OCI-LY1 (cell line): ENCODE results near the gene ARMCX2.

Source experiments
- H2AFZ ChIP-seq: fragments of 200-600 bp; sonication (generic), shearing (Covaris generic); 2 replicates; pipeline ENCODE4 v1.6.0; 2014; ENCODE audit warnings: antibody characterized with exemption, mild to moderate bottlenecking, low read length
- H3F3A ChIP-seq: fragments of 200-600 bp; sonication (generic), shearing (Covaris generic); 2 replicates; pipeline ENCODE4 v1.6.0; 2014; ENCODE audit warnings: mild to moderate bottlenecking, antibody characterized with exemption, low read length, moderate library complexity; ENCODE audit not compliant: insufficient read depth
- H3K27ac ChIP-seq: fragments of 200-600 bp; sonication (generic); 2 replicates; pipeline ENCODE4 v1.5.1; 2014; ENCODE audit warnings: low read length, mixed run types, mild to moderate bottlenecking, low read depth; ENCODE audit not compliant: poor library complexity, severe bottlenecking
- H3K27me3 ChIP-seq: fragments of 200-600 bp; sonication (generic); 2 replicates; pipeline ENCODE4 v1.6.0; 2014; ENCODE audit warnings: antibody characterized with exemption, mild to moderate bottlenecking, low read length, moderate library complexity; ENCODE audit not compliant: insufficient read depth
- H3K36me3 ChIP-seq: fragments of 200-600 bp; sonication (generic); 2 replicates; pipeline ENCODE4 v1.6.1; 2014; ENCODE audit warnings: mild to moderate bottlenecking, antibody characterized with exemption, low read length, moderate library complexity, mixed read lengths; ENCODE audit not compliant: insufficient read depth
- H3K4me1 ChIP-seq: fragments of 200-600 bp; sonication (generic); 2 replicates; pipeline ENCODE4 v1.5.1; 2014; ENCODE audit warnings: mild to moderate bottlenecking, low read length, moderate library complexity; ENCODE audit not compliant: insufficient read depth, severe bottlenecking
- H3K4me2 ChIP-seq: fragments of 200-600 bp; sonication (generic), shearing (Covaris generic); 2 replicates; pipeline ENCODE4 v1.6.1; 2014; ENCODE audit warnings: low read length
- H3K4me3 ChIP-seq: fragments of 200-600 bp; sonication (generic); 2 replicates; pipeline ENCODE4 v1.5.1; 2014; ENCODE audit warnings: low read length, low read depth, mild to moderate bottlenecking, mixed read lengths; ENCODE audit not compliant: poor library complexity, severe bottlenecking
- H3K79me2 ChIP-seq: fragments of 200-600 bp; shearing (Covaris generic); 2 replicates; pipeline ENCODE4 v1.6.1; 2016; ENCODE audit warnings: mixed run types, low read length, mixed read lengths; ENCODE audit not compliant: insufficient read depth
- H3K9ac ChIP-seq: fragments of 200-600 bp; sonication (generic), shearing (Covaris generic); 2 replicates; pipeline ENCODE4 v1.6.1; 2014; ENCODE audit warnings: mild to moderate bottlenecking, low read length, mixed read lengths
- H3K9me2 ChIP-seq: fragments of 200-600 bp; sonication (generic), shearing (Covaris generic); 2 replicates; pipeline ENCODE4 v1.6.1; 2014; ENCODE audit warnings: low read depth, mild to moderate bottlenecking, low read length, mixed read lengths
- H3K9me3 ChIP-seq: fragments of 200-600 bp; shearing (Covaris generic); 2 replicates; pipeline ENCODE4 v1.6.1; 2014; ENCODE audit warnings: low read length, mixed read lengths
- H4K20me1 ChIP-seq: fragments of 200-600 bp; sonication (generic), shearing (Covaris generic); 2 replicates; pipeline ENCODE4 v1.6.0; 2016; ENCODE audit warnings: mild to moderate bottlenecking, low read length; ENCODE audit not compliant: insufficient read depth
- CTCF ChIP-seq: fragments of 200-600 bp; sonication (generic), shearing (Covaris generic); IDR thresholded peaks from 2 replicates; pipeline ENCODE4 v1.5.1; 2017; ENCODE audit warnings: mild to moderate bottlenecking, antibody characterized with exemption, low read length, moderate library complexity, mixed read lengths
- EZH2 ChIP-seq: fragments of 200-600 bp; sonication (generic), shearing (Covaris generic); IDR thresholded peaks from 2 replicates; pipeline ENCODE4 v1.8.0; 2017; ENCODE audit warnings: borderline replicate concordance, mixed run types, mild to moderate bottlenecking, antibody characterized with exemption, low read length, moderate library complexity, mixed read lengths

ARMCX2 gene

GRCh38 chrX:101605728-101606127 lies 53.9 kb downstream of the ARMCX2 start:
- Histone ChIP-seq H3K9ac (no peak overlapping the region), H3K9me3 (no peaks in the 10 kb centered on the region), H3K9me2 (no peaks in the 10 kb centered on the region), H3K27me3 (no peaks in the 10 kb centered on the region), H3K4me3 (no peak overlapping the region), H3F3A (no peaks in the 10 kb centered on the region), H3K36me3 (no peaks in the 10 kb centered on the region), H3K4me1 (no peaks in the 10 kb centered on the region), H3K4me2 (no peak overlapping the region), H3K27ac (no peak overlapping the region), H2AFZ (no peak overlapping the region), H4K20me1 (no peaks in the 10 kb centered on the region), H3K79me2 (no peaks in the 10 kb centered on the region)
- TF ChIP-seq CTCF (no peak), EZH2 (no peak)
